GM23338 (cell line): ENCODE data around the gene CFAP410. TPM values are rescaled to one million over a fixed set of nuclear protein-coding genes. Genes with fewer than 3 reads are reported as not detected.

Experiments used
- ATAC-seq: fragments of 200-7000 bp; cut with Tn5 transposase; 3 replicates; pipeline ENCODE4 v1.9.1; 2020
- DNase-seq: peaks from one replicate; pipeline ENCODE4 v3.0.0-alpha.2; 2015; ENCODE audit warnings: low spot score
- H2AFZ ChIP-seq: fragments of 200-600 bp; sonication (generic); 2 replicates; pipeline ENCODE4 v1.8.0; 2016; ENCODE audit warnings: antibody characterized with exemption, mild to moderate bottlenecking, moderate library complexity
- H3F3A ChIP-seq: fragments of 200-600 bp; sonication (generic); replicated peaks from 2 replicates; pipeline ENCODE4 v1.8.0; 2017; ENCODE audit warnings: antibody characterized with exemption, mixed run types, low read depth
- H3K27ac ChIP-seq: fragments of 200-600 bp; sonication (generic); 2 replicates; pipeline ENCODE4 v1.6.1; 2016; ENCODE audit warnings: low read depth
- H3K27me3 ChIP-seq: fragments of 200-600 bp; sonication (generic); 2 replicates; pipeline ENCODE4 v1.8.0; 2016; ENCODE audit warnings: mild to moderate bottlenecking, mixed run types, moderate library complexity; ENCODE audit not compliant: insufficient read depth
- H3K36me3 ChIP-seq: fragments of 200-600 bp; sonication (generic); 2 replicates; pipeline ENCODE4 v1.8.0; 2016; ENCODE audit warnings: mild to moderate bottlenecking; ENCODE audit not compliant: insufficient read depth
- H3K4me1 ChIP-seq: fragments of 200-600 bp; sonication (generic); 2 replicates; pipeline ENCODE4 v1.8.0; 2016; ENCODE audit warnings: mild to moderate bottlenecking, moderate library complexity; ENCODE audit not compliant: insufficient read depth
- H3K4me2 ChIP-seq: fragments of 200-600 bp; sonication (generic); 2 replicates; pipeline ENCODE4 v1.7.1; 2017; ENCODE audit warnings: mixed run types
- H3K4me3 ChIP-seq: fragments of 200-600 bp; sonication (generic); 2 replicates; pipeline ENCODE4 v1.6.1; 2016; ENCODE audit warnings: mixed run types
- H3K79me2 ChIP-seq: fragments of 200-600 bp; sonication (generic); replicated peaks from 2 replicates; pipeline ENCODE4 v1.8.0; 2017; ENCODE audit warnings: mild to moderate bottlenecking; ENCODE audit not compliant: insufficient read depth
- H3K9me2 ChIP-seq: fragments of 200-600 bp; sonication (generic); 2 replicates; pipeline ENCODE4 v1.8.0; 2017; ENCODE audit not compliant: insufficient read depth
- H4K20me1 ChIP-seq: fragments of 200-600 bp; sonication (generic); replicated peaks from 2 replicates; pipeline ENCODE4 v1.8.0; 2017; ENCODE audit warnings: mild to moderate bottlenecking; ENCODE audit not compliant: insufficient read depth
- H3K27ac Mint-ChIP-seq: 2 replicates; pipeline ENCODE4 v1.8.0; 2020; ENCODE audit warnings: inconsistent platforms, mild to moderate bottlenecking, moderate library complexity, mixed read lengths
- H3K27me3 Mint-ChIP-seq: 3 replicates; pipeline ENCODE4 v1.8.0; 2022; ENCODE audit warnings: low read depth, mild to moderate bottlenecking, moderate library complexity, mixed read lengths, inconsistent platforms; ENCODE audit not compliant: insufficient read depth, poor library complexity
- H3K36me3 Mint-ChIP-seq: 3 replicates; pipeline ENCODE4 v1.8.0; 2021; ENCODE audit warnings: low read depth, mild to moderate bottlenecking, inconsistent platforms, moderate library complexity, mixed read lengths
- H3K4me1 Mint-ChIP-seq: 3 replicates; pipeline ENCODE4 v1.8.0; 2020; ENCODE audit warnings: mild to moderate bottlenecking, inconsistent platforms, mixed read lengths
- H3K4me3 Mint-ChIP-seq: 3 replicates; pipeline ENCODE4 v1.8.0; 2021; ENCODE audit warnings: moderate library complexity, mild to moderate bottlenecking, inconsistent platforms, mixed read lengths
- H3K9me3 Mint-ChIP-seq: 3 replicates; pipeline ENCODE4 v1.8.0; 2020; ENCODE audit warnings: moderate library complexity, mild to moderate bottlenecking, inconsistent platforms, mixed read lengths
- CREB1 ChIP-seq: fragments of 250-450 bp; sonication (Bioruptor Pico); IDR thresholded peaks from 2 replicates; pipeline ENCODE4 v1.5.0; 2020; ENCODE audit warnings: low read depth, mild to moderate bottlenecking, moderate library complexity
- EZH2 ChIP-seq: fragments of 200-600 bp; sonication (generic); IDR thresholded peaks from one replicate; pipeline ENCODE4 v1.8.0; 2017; ENCODE audit warnings: antibody characterized with exemption, mild to moderate bottlenecking, low read depth; ENCODE audit not compliant: unreplicated experiment
- EZH2phosphoT487 ChIP-seq: fragments of 200-600 bp; sonication (generic); IDR thresholded peaks from one replicate; pipeline ENCODE4 v1.8.1; 2018; ENCODE audit warnings: antibody characterized with exemption; ENCODE audit not compliant: unreplicated experiment
- JUNB ChIP-seq: IDR thresholded peaks from one replicate; pipeline ENCODE4 v1.6.1; 2016; ENCODE audit warnings: antibody characterized with exemption; ENCODE audit not compliant: unreplicated experiment
- NANOG ChIP-seq: IDR thresholded peaks from 2 replicates; pipeline ENCODE4 v1.6.1; 2016; ENCODE audit warnings: antibody characterized with exemption, borderline replicate concordance
- POLR2AphosphoS5 ChIP-seq: IDR thresholded peaks from 2 replicates; pipeline ENCODE4 v1.6.1; 2016; ENCODE audit warnings: antibody characterized with exemption, low read depth
- STAT1 ChIP-seq: IDR thresholded peaks from one replicate; pipeline ENCODE4 v1.6.1; 2016; ENCODE audit warnings: antibody characterized with exemption; ENCODE audit not compliant: unreplicated experiment
- ZNF114 ChIP-seq: fragments of 250-450 bp; sonication (Bioruptor Pico); IDR thresholded peaks from 2 replicates; pipeline ENCODE4 v1.5.0; 2020; ENCODE audit warnings: mild to moderate bottlenecking, moderate library complexity
- ZNF331 ChIP-seq: fragments of 250-450 bp; sonication (Bioruptor Pico); IDR thresholded peaks from 2 replicates; pipeline ENCODE4 v1.5.0; 2020; ENCODE audit warnings: low read depth, mild to moderate bottlenecking, moderate library complexity
- polyA plus RNA-seq: library from polyadenylated mRNA; unstranded; fragments of >200 nt; fragmentation: Nextera tagmentation; extraction: Ambion mirVana; gene quantifications from 2 replicates; pipeline ENCODE4 v1.2.1, GENCODE V29; 2016
- total RNA-seq: library from RNA; depleted of rRNA; stranded (reverse); fragments of >200 nt; shearing (Covaris generic); gene quantifications from 2 replicates; pipeline ENCODE4 v1.2.3, GENCODE V29; 2014
- TF ChIP-seq, protein P1 (sequence below), 2 experiments: fragments of 200-600 bp in 1 of 2; sonication (generic) in 1 of 2; conservative IDR thresholded peaks; 2 replicates each; pipeline versions ENCODE4 v1.5.1 to v1.6.1; 2016 to 2017; ENCODE audit warnings: antibody characterized with exemption in 2 of 2, low read depth in 2 of 2, mild to moderate bottlenecking in 2 of 2, moderate library complexity in 1 of 2
- TF ChIP-seq, protein P2 (sequence below): IDR thresholded peaks from one replicate; pipeline ENCODE4 v1.6.1; 2018; ENCODE audit warnings: antibody characterized with exemption; ENCODE audit not compliant: unreplicated experiment
- TF ChIP-seq, protein P3 (sequence below): IDR thresholded peaks from 2 replicates; pipeline ENCODE4 v1.6.1; 2016; ENCODE audit warnings: antibody characterized with exemption
- TF ChIP-seq, protein P4 (sequence below): fragments of 250-450 bp; sonication (Bioruptor Pico); IDR thresholded peaks from 2 replicates; pipeline ENCODE4 v1.5.0; 2020; ENCODE audit warnings: mild to moderate bottlenecking, moderate library complexity

CFAP410 gene
- total and polyA plus RNA-seq, 2 experiments from 2014 or later, result 11.0 to 24.0 TPM

DNA sequence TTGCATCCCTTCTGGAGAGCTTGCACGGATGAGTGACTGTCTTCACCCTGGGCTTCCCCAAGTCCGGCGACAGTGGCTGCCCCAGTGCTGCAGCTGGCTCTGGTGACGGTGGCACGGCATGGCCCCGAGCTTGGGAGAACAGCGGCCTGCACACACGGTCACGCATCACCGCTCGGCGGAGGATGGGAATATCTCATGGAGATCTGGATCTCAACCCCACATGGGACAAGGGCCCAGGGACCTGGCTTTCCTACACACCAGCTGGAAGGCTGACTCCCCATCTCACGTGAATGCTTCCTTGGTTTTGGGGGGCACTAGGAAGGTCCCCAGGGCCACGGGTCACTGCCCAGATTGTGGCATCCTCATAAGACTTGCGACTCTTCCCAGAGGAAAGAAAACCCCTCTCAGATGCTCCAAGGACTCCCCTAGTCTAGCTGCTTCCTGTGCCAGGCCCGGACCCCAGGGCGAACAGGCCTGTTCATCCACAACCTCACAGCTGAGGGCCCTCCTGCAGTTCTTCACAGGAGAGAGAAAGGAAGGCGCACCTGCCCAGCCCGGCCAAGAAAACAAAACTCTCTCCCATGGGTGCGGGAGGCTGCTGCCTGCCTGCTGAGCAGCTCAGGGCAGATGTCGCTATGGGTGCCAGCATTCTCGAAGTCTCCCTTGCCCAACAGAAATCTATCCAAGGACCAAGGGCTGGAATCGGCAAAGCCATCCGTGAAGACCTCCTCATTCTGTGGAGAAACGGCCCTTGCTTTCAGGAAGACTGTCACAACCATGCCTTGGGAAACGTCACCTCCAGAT lies 9.9 kb downstream of the CFAP410 start:
- H3K4me1 Mint-ChIP-seq, result no peaks in the 10 kb centered on the region
- no peaks in the 10 kb centered on the region for H3K36me3 ChIP-seq
- H3K4me3 ChIP-seq, result no peak overlapping the region
- no peak overlapping the region for H3K27ac ChIP-seq
- DNase-seq (no peak), ATAC-seq (no peak)
- no peak overlapping the region; the same call in 2 of the 3 replicates for H3K4me3 Mint-ChIP-seq
- H3K9me2 ChIP-seq, result no peaks in the 10 kb centered on the region
- H3K27ac Mint-ChIP-seq, result no peak overlapping the region
- H3K27me3 Mint-ChIP-seq, result peaks cover 5% of the 10 kb centered on the region
- H3K9me3 Mint-ChIP-seq, result no peaks in the 10 kb centered on the region
- H3K36me3 Mint-ChIP-seq, result no peaks in the 10 kb centered on the region; the same call in 2 of the 3 replicates
- H3F3A ChIP-seq, result no peaks in the 10 kb centered on the region
- no peaks in the 10 kb centered on the region for H3K27me3 ChIP-seq
- no peaks in the 10 kb centered on the region for H3K79me2 ChIP-seq
- no peak overlapping the region for H3K4me2 ChIP-seq
- no peaks in the 10 kb centered on the region for H4K20me1 ChIP-seq
- H2AFZ ChIP-seq, result no peak overlapping the region
- TF ChIP-seq STAT1 (no peak), ZNF331 (no peak), JUNB (no peak), EZH2phosphoT487 (no peak), CREB1 (CRISPR knock-in tag) (no peak), ZNF114 (CRISPR knock-in tag) (no peak), NANOG (no peak), POLR2AphosphoS5 (no peak), EZH2 (no peak)
- TF ChIP-seq, protein P1, sequence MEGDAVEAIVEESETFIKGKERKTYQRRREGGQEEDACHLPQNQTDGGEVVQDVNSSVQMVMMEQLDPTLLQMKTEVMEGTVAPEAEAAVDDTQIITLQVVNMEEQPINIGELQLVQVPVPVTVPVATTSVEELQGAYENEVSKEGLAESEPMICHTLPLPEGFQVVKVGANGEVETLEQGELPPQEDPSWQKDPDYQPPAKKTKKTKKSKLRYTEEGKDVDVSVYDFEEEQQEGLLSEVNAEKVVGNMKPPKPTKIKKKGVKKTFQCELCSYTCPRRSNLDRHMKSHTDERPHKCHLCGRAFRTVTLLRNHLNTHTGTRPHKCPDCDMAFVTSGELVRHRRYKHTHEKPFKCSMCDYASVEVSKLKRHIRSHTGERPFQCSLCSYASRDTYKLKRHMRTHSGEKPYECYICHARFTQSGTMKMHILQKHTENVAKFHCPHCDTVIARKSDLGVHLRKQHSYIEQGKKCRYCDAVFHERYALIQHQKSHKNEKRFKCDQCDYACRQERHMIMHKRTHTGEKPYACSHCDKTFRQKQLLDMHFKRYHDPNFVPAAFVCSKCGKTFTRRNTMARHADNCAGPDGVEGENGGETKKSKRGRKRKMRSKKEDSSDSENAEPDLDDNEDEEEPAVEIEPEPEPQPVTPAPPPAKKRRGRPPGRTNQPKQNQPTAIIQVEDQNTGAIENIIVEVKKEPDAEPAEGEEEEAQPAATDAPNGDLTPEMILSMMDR (conservative IDR thresholded peaks at IDR 0.05; ENCODE audit: low read depth in 2 of 2), result no peak
- TF ChIP-seq, protein P2, sequence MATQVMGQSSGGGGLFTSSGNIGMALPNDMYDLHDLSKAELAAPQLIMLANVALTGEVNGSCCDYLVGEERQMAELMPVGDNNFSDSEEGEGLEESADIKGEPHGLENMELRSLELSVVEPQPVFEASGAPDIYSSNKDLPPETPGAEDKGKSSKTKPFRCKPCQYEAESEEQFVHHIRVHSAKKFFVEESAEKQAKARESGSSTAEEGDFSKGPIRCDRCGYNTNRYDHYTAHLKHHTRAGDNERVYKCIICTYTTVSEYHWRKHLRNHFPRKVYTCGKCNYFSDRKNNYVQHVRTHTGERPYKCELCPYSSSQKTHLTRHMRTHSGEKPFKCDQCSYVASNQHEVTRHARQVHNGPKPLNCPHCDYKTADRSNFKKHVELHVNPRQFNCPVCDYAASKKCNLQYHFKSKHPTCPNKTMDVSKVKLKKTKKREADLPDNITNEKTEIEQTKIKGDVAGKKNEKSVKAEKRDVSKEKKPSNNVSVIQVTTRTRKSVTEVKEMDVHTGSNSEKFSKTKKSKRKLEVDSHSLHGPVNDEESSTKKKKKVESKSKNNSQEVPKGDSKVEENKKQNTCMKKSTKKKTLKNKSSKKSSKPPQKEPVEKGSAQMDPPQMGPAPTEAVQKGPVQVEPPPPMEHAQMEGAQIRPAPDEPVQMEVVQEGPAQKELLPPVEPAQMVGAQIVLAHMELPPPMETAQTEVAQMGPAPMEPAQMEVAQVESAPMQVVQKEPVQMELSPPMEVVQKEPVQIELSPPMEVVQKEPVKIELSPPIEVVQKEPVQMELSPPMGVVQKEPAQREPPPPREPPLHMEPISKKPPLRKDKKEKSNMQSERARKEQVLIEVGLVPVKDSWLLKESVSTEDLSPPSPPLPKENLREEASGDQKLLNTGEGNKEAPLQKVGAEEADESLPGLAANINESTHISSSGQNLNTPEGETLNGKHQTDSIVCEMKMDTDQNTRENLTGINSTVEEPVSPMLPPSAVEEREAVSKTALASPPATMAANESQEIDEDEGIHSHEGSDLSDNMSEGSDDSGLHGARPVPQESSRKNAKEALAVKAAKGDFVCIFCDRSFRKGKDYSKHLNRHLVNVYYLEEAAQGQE, result no peak
- TF ChIP-seq, protein P3, sequence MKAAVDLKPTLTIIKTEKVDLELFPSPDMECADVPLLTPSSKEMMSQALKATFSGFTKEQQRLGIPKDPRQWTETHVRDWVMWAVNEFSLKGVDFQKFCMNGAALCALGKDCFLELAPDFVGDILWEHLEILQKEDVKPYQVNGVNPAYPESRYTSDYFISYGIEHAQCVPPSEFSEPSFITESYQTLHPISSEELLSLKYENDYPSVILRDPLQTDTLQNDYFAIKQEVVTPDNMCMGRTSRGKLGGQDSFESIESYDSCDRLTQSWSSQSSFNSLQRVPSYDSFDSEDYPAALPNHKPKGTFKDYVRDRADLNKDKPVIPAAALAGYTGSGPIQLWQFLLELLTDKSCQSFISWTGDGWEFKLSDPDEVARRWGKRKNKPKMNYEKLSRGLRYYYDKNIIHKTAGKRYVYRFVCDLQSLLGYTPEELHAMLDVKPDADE, result no peak
- TF ChIP-seq, protein P4, sequence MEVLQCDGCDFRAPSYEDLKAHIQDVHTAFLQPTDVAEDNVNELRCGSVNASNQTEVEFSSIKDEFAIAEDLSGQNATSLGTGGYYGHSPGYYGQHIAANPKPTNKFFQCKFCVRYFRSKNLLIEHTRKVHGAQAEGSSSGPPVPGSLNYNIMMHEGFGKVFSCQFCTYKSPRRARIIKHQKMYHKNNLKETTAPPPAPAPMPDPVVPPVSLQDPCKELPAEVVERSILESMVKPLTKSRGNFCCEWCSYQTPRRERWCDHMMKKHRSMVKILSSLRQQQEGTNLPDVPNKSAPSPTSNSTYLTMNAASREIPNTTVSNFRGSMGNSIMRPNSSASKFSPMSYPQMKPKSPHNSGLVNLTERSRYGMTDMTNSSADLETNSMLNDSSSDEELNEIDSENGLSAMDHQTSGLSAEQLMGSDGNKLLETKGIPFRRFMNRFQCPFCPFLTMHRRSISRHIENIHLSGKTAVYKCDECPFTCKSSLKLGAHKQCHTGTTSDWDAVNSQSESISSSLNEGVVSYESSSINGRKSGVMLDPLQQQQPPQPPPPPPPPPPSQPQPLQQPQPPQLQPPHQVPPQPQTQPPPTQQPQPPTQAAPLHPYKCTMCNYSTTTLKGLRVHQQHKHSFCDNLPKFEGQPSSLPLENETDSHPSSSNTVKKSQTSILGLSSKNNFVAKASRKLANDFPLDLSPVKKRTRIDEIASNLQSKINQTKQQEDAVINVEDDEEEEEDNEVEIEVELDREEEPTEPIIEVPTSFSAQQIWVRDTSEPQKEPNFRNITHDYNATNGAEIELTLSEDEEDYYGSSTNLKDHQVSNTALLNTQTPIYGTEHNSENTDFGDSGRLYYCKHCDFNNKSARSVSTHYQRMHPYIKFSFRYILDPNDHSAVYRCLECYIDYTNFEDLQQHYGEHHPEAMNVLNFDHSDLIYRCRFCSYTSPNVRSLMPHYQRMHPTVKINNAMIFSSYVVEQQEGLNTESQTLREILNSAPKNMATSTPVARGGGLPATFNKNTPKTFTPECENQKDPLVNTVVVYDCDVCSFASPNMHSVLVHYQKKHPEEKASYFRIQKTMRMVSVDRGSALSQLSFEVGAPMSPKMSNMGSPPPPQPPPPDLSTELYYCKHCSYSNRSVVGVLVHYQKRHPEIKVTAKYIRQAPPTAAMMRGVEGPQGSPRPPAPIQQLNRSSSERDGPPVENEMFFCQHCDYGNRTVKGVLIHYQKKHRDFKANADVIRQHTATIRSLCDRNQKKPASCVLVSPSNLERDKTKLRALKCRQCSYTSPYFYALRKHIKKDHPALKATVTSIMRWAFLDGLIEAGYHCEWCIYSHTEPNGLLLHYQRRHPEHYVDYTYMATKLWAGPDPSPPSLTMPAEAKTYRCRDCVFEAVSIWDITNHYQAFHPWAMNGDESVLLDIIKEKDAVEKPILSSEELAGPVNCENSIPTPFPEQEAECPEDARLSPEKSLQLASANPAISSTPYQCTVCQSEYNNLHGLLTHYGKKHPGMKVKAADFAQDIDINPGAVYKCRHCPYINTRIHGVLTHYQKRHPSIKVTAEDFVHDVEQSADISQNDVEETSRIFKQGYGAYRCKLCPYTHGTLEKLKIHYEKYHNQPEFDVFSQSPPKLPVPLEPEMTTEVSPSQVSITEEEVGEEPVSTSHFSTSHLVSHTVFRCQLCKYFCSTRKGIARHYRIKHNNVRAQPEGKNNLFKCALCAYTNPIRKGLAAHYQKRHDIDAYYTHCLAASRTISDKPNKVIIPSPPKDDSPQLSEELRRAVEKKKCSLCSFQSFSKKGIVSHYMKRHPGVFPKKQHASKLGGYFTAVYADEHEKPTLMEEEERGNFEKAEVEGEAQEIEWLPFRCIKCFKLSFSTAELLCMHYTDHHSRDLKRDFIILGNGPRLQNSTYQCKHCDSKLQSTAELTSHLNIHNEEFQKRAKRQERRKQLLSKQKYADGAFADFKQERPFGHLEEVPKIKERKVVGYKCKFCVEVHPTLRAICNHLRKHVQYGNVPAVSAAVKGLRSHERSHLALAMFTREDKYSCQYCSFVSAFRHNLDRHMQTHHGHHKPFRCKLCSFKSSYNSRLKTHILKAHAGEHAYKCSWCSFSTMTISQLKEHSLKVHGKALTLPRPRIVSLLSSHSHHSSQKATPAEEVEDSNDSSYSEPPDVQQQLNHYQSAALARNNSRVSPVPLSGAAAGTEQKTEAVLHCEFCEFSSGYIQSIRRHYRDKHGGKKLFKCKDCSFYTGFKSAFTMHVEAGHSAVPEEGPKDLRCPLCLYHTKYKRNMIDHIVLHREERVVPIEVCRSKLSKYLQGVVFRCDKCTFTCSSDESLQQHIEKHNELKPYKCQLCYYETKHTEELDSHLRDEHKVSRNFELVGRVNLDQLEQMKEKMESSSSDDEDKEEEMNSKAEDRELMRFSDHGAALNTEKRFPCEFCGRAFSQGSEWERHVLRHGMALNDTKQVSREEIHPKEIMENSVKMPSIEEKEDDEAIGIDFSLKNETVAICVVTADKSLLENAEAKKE (CRISPR knock-in tag), result no peak
- no peaks in the 10 kb centered on the region for H3K4me1 ChIP-seq
